Measurements from ENCODE around the gene LY9.
A peak's percentile ranks its signal among the peaks of the same experiment; 100 is the strongest.
"Not testable (repeated sequence)": the region's sequence is repeated elsewhere in the genome, so short reads cannot be mapped to it uniquely, and the experiment has no call there.

The LY9 gene

GRCh38 chr1:160867651-160868050 is 71.7 kb downstream of the LY9 start:
- DNase-seq = not testable (repeated sequence)

DNA sequence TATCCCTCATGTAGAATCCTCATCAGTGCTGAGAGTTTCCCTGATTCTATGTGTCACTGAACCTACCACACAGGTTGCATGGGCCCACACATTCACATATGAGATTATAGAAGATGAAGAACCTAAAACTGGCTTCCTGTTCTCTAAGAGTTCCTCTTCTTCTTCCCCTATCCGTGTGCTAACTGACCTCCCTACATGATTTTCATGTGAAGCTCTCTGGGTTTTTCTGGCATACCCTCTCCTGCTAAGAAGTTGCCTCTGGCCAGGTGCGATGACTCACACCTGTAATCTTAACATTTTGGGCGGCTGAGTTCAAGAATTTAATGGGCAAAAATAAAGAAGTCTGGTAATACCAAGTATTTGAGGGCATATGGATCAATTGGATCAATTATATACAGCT is 72.2 kb downstream of the LY9 start:
- DNase-seq = no peak

DNA sequence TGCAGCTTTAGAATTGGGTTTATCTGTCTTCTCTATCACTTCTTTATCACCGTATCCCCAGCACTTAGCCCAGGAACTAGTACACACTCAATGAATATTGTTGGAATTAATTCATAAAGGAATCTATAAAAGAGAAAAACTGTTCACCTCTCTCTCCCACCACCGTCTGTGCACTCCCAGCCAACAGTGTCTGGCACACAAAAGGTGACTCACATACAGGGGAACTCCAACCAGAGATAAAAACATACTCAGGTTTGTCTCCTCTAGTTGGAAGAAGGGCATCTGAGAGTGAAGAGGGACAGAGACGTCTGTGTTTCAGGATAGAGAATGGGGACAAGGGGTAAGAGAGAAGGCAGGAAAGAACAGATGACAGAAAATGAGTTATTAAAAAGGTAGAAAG is 79.0 kb downstream of the LY9 start:
- peak; percentile 20 for DNase-seq

GRCh38 chr1:160875591-160875990 is 79.6 kb downstream of the LY9 start:
- not testable (repeated sequence) for DNase-seq

DNA sequence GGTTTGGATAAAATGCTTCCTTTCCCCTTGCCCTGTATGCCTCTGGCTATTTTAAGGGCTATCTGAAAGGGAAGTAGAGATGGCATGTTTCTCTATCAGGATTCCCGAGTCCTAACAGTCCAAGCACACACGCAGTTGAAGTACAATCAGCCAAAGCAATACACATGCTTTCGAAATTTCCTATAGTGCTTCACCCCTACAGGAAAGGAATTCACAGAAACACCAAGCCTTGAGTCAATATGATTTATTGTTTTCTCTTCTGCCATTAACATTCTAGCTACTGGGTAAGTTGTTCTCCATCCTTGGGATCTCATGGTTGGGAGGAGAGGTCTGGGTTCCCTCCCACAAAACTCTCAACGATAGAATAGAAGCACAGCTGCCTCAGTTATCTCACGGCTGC is 80.3 kb downstream of the LY9 start:
- DNase-seq = no peak

- no peak for DNase-seq
Observed at GRCh38 chr1:160877221-160877620, 81.2 kb downstream of the LY9 start.

All from stimulated activated CD4-positive, alpha-beta T cell treated with anti-CD3 and anti-CD28 coated beads, Interleukin-4, amount 100 ng/mL, for 1 hour (primary cell).